Measurements from ENCODE around the gene PPFIBP1. TPM values are rescaled to one million over a fixed set of nuclear protein-coding genes. Genes with fewer than 3 reads are reported as not detected.
"Not testable (repeated sequence)": the region's sequence is repeated elsewhere in the genome, so short reads cannot be mapped to it uniquely, and the experiment has no call there.

Gene PPFIBP1
- polyA plus RNA-seq, 1 donor (not counting 4 experiments of a cell fraction or from before 2014, with no cell fraction given): 83.5 TPM

- Histone ChIP-seq H3K27ac (ENCODE audit: control insufficient read depth, insufficient read depth, low read length) (peak overlapping the region; percentile 83), H3K4me3 (ENCODE audit: control insufficient read depth in 2 of 3, extremely low read depth in 1 of 3, insufficient read depth in 2 of 3, low read depth in 1 of 3, low read length in 3 of 3) (no peak overlapping the region), H3K9ac (ENCODE audit: control insufficient read depth, extremely low read depth, insufficient read depth, low read length) (peak overlapping the region; percentile 55), H3K4me2 (ENCODE audit: control insufficient read depth, extremely low read depth, insufficient read depth, low read depth, low read length) (peak overlapping the region; percentile 73), H3K27me3 (ENCODE audit: control insufficient read depth, extremely low read depth, insufficient read depth, low read length) (no peaks in the 10 kb centered on the region), H3K36me3 (ENCODE audit: control insufficient read depth in 2 of 2, extremely low read depth in 1 of 2, insufficient read depth in 2 of 2, low read length in 2 of 2) (peaks cover 0 to 2% of the 10 kb centered on the region in 2 experiments), H3K9me1 (ENCODE audit: control insufficient read depth, extremely low read depth, insufficient read depth, low read length) (no peaks in the 10 kb centered on the region), H4K20me1 (ENCODE audit: control insufficient read depth, extremely low read depth, insufficient read depth, low read length) (no peaks in the 10 kb centered on the region), H2AFZ (ENCODE audit: control insufficient read depth, low read length) (no peak overlapping the region), H3K9me3 (ENCODE audit: control insufficient read depth, low read depth, low read length) (no peaks in the 10 kb centered on the region), H3K4me1 (ENCODE audit: control insufficient read depth, extremely low read depth, insufficient read depth, low read length) (peaks cover 57% of the 10 kb centered on the region), H3K79me2 (ENCODE audit: control insufficient read depth, insufficient read depth, low read length) (peaks cover 86% of the 10 kb centered on the region)
- FAIRE-seq (peak; percentile 99), DNase-seq (ENCODE audit: low read depth, low spot score) (peak; percentile 46)
- dilution Hi-C loops (cut with MboI; ENCODE audit: extremely low pct_ligation_motif_present, low sequenced_read_pairs): no loop called here
- TF ChIP-seq EZH2 (IDR thresholded peaks at IDR 0.05; ENCODE audit: low read length) (no peak), CTCF (optimal IDR thresholded peaks at IDR 0.05 in 1 of 3, IDR thresholded peaks at IDR 0.05 in 1 of 3, conservative IDR thresholded peaks at IDR 0.05 in 1 of 3; ENCODE audit: extremely low read depth in 1 of 3, insufficient read depth in 2 of 3, low read length in 3 of 3) (no peak)
Measured at GRCh38 chr12:27541031-27541719, 17.2 kb downstream of the PPFIBP1 start.

- peak overlapping the region; percentile 89 for H3K4me2 ChIP-seq (ENCODE audit: control insufficient read depth, extremely low read depth, insufficient read depth, low read depth, low read length)
Measured at GRCh38 chr12:27542628-27543027, 18.6 kb downstream of the PPFIBP1 start.

DNA sequence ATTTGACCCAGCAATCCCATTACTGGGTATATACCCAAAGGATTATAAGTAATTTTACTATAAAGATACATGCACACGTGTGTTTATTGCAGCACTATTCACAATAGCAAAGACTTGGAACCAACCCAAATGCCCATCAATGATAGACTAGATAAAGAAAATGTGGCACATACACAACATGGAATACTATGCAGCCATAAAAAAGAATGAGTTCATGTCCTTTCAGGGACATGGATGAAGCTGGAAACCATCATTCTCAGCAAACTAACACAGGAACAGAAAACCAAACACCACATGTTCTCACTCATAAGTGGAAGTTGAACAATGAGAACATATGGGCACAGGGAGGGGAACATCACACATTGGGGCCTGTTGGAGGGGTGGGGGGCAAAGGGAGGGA lies 20.9 kb downstream of the PPFIBP1 start:
- FAIRE-seq; H3K27ac ChIP-seq (ENCODE audit: control insufficient read depth, insufficient read depth, low read length); H3K9ac ChIP-seq (ENCODE audit: control insufficient read depth, extremely low read depth, insufficient read depth, low read length); H3K9me3 ChIP-seq (ENCODE audit: control insufficient read depth, low read depth, low read length); H3K27me3 ChIP-seq (ENCODE audit: control insufficient read depth, extremely low read depth, insufficient read depth, low read length); H3K36me3 ChIP-seq (ENCODE audit: control insufficient read depth in 2 of 2, extremely low read depth in 1 of 2, insufficient read depth in 2 of 2, low read length in 2 of 2); H3K9me1 ChIP-seq (ENCODE audit: control insufficient read depth, extremely low read depth, insufficient read depth, low read length); H2AFZ ChIP-seq (ENCODE audit: control insufficient read depth, low read length); H3K4me3 ChIP-seq (ENCODE audit: control insufficient read depth in 2 of 3, extremely low read depth in 1 of 3, insufficient read depth in 2 of 3, low read depth in 1 of 3, low read length in 3 of 3); H3K4me2 ChIP-seq (ENCODE audit: control insufficient read depth, extremely low read depth, insufficient read depth, low read depth, low read length); H4K20me1 ChIP-seq (ENCODE audit: control insufficient read depth, extremely low read depth, insufficient read depth, low read length); dilution Hi-C loops (cut with MboI; ENCODE audit: extremely low pct_ligation_motif_present, low sequenced_read_pairs); DNase-seq (ENCODE audit: low read depth, low spot score): not testable (repeated sequence)
- Histone ChIP-seq H3K4me1 (ENCODE audit: control insufficient read depth, extremely low read depth, insufficient read depth, low read length) (peaks cover 74% of the 10 kb centered on the region), H3K79me2 (ENCODE audit: control insufficient read depth, insufficient read depth, low read length) (peaks cover 79% of the 10 kb centered on the region)

More at GRCh38 chr12:27542628-27543027, 18.6 kb downstream of the PPFIBP1 start:
- Histone ChIP-seq H3K27ac (ENCODE audit: control insufficient read depth, insufficient read depth, low read length) (peak overlapping the region; percentile 83), H3K4me1 (ENCODE audit: control insufficient read depth, extremely low read depth, insufficient read depth, low read length) (peaks cover 63% of the 10 kb centered on the region), H4K20me1 (ENCODE audit: control insufficient read depth, extremely low read depth, insufficient read depth, low read length) (no peaks in the 10 kb centered on the region), H3K36me3 (ENCODE audit: control insufficient read depth in 2 of 2, extremely low read depth in 1 of 2, insufficient read depth in 2 of 2, low read length in 2 of 2) (peaks cover 0 to 1% of the 10 kb centered on the region in 2 experiments), H3K27me3 (ENCODE audit: control insufficient read depth, extremely low read depth, insufficient read depth, low read length) (no peaks in the 10 kb centered on the region), H3K9ac (ENCODE audit: control insufficient read depth, extremely low read depth, insufficient read depth, low read length) (peak overlapping the region; percentile 62), H3K79me2 (ENCODE audit: control insufficient read depth, insufficient read depth, low read length) (peaks cover 87% of the 10 kb centered on the region), H2AFZ (ENCODE audit: control insufficient read depth, low read length) (no peak overlapping the region), H3K9me3 (ENCODE audit: control insufficient read depth, low read depth, low read length) (no peaks in the 10 kb centered on the region), H3K9me1 (ENCODE audit: control insufficient read depth, extremely low read depth, insufficient read depth, low read length) (no peaks in the 10 kb centered on the region), H3K4me3 (ENCODE audit: control insufficient read depth in 2 of 3, extremely low read depth in 1 of 3, insufficient read depth in 2 of 3, low read depth in 1 of 3, low read length in 3 of 3) (peak overlapping the region in 2 of 3 experiments; percentile 34 to 50)
- FAIRE-seq (peak; percentile 92), DNase-seq (ENCODE audit: low read depth, low spot score) (peak; percentile 69)
- TF ChIP-seq EZH2 (IDR thresholded peaks at IDR 0.05; ENCODE audit: low read length): no peak
- TF ChIP-seq CTCF (optimal IDR thresholded peaks at IDR 0.05 in 1 of 3, IDR thresholded peaks at IDR 0.05 in 1 of 3, conservative IDR thresholded peaks at IDR 0.05 in 1 of 3; ENCODE audit: extremely low read depth in 1 of 3, insufficient read depth in 2 of 3, low read length in 3 of 3): no peak
- dilution Hi-C loops (cut with MboI; ENCODE audit: extremely low pct_ligation_motif_present, low sequenced_read_pairs): no loop called here
